Suprapubic skin (tissue), 4 donors: ENCODE measurements around the gene SFRP2. TPM values are rescaled to one million over a fixed set of nuclear protein-coding genes. Genes with fewer than 3 reads are reported as not detected.

Experiments used
- DNase-seq, 2 donors: peaks; one replicate each; pipeline ENCODE4 v3.0.0-alpha.2; 2019; ENCODE audit warnings: low spot score in 2 of 2
- H3K27ac ChIP-seq: fragments of 200-600 bp; sonication (generic); one replicate; pipeline ENCODE4 v1.5.1; 2019
- H3K27me3 ChIP-seq: fragments of 200-600 bp; sonication (generic); one replicate; pipeline ENCODE4 v1.5.1; 2019
- H3K36me3 ChIP-seq: fragments of 200-600 bp; sonication (generic); one replicate; pipeline ENCODE4 v1.5.1; 2019
- H3K4me1 ChIP-seq: fragments of 200-600 bp; sonication (generic); one replicate; pipeline ENCODE4 v1.5.1; 2019
- H3K4me3 ChIP-seq: fragments of 200-600 bp; sonication (generic); one replicate; pipeline ENCODE4 v1.5.1; 2019; ENCODE audit warnings: mild to moderate bottlenecking
- H3K9me3 ChIP-seq: fragments of 200-600 bp; sonication (generic); one replicate; pipeline ENCODE4 v1.5.1; 2019
- EP300 ChIP-seq: sonication (generic); formaldehyde crosslinking; IDR thresholded peaks from one replicate; pipeline ENCODE4 v1.6.1; 2017; ENCODE audit warnings: antibody characterized with exemption
- POLR2A ChIP-seq, 2 donors: fragments of 450-650 bp; IDR thresholded peaks; one replicate each; pipeline ENCODE4 v1.6.1; 2017; ENCODE audit warnings: antibody characterized with exemption in 2 of 2, mild to moderate bottlenecking in 2 of 2, moderate library complexity in 2 of 2
- POLR2AphosphoS5 ChIP-seq, 3 donors: sonication (generic); formaldehyde crosslinking; IDR thresholded peaks; one replicate each; pipeline ENCODE4 v1.6.1; 2017; ENCODE audit warnings: antibody characterized with exemption in 3 of 3
- WGBS: methylation state at CpG from one replicate; pipeline ENCODE4 v1.1.5; 2018; 5-methylcytosine and 5-hydroxymethylcytosine counted together
- total RNA-seq, 4 donors: library from RNA; depleted of rRNA; stranded (reverse); fragments of >200 nt; gene quantifications; one replicate each; pipeline ENCODE4 v1.1.0, GENCODE V29; 2016
- TF ChIP-seq, protein P1 (sequence below), 2 donors: fragments of 200-600 bp in 1 of 2; fragments of 450-650 bp in 1 of 2; sonication (generic) in 1 of 2; IDR thresholded peaks; one replicate each; pipeline ENCODE4 v1.5.1; 2016 to 2019; ENCODE audit warnings: antibody characterized with exemption in 2 of 2, mild to moderate bottlenecking in 1 of 2, moderate library complexity in 1 of 2

SFRP2 gene
- total RNA-seq, 4 donors from 2014 or later = 4.4 to 9.3 (median 6.5) TPM

DNA sequence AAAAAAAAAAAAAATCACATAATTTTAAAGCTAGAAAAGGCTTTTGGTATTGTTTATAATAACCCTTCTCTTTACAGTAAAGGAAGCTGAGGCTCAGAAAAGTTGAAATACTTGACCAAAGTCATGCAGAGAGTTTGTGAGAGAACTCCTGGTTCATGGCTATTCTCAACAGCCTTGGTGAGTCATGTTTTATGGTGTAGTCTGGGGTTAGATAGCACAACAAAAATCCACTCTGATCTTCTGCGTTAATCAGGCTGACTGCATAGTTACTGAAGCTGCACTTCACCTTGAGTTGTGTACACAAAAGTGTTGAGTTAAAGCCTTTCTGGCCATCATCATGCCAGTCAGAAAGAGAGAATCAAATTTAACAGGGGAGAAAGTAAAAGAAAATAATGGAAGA lies 19.3 kb upstream of the SFRP2 start:
- Histone ChIP-seq H3K27me3 (no peaks in the 10 kb centered on the region), H3K27ac (no peak overlapping the region), H3K9me3 (no peaks in the 10 kb centered on the region), H3K4me3 (no peak overlapping the region), H3K4me1 (no peaks in the 10 kb centered on the region), H3K36me3 (no peaks in the 10 kb centered on the region)
- DNase-seq = no peak
- TF ChIP-seq POLR2A (IDR thresholded peaks at IDR 0.05) (no peak), POLR2AphosphoS5 (IDR thresholded peaks at IDR 0.05) (no peak), EP300 (no peak)
- TF ChIP-seq, protein P1, sequence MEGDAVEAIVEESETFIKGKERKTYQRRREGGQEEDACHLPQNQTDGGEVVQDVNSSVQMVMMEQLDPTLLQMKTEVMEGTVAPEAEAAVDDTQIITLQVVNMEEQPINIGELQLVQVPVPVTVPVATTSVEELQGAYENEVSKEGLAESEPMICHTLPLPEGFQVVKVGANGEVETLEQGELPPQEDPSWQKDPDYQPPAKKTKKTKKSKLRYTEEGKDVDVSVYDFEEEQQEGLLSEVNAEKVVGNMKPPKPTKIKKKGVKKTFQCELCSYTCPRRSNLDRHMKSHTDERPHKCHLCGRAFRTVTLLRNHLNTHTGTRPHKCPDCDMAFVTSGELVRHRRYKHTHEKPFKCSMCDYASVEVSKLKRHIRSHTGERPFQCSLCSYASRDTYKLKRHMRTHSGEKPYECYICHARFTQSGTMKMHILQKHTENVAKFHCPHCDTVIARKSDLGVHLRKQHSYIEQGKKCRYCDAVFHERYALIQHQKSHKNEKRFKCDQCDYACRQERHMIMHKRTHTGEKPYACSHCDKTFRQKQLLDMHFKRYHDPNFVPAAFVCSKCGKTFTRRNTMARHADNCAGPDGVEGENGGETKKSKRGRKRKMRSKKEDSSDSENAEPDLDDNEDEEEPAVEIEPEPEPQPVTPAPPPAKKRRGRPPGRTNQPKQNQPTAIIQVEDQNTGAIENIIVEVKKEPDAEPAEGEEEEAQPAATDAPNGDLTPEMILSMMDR (IDR thresholded peaks at IDR 0.05) = no peak
- WGBS = 84% methylated on average over 1 of the region's 1 CpG

DNA sequence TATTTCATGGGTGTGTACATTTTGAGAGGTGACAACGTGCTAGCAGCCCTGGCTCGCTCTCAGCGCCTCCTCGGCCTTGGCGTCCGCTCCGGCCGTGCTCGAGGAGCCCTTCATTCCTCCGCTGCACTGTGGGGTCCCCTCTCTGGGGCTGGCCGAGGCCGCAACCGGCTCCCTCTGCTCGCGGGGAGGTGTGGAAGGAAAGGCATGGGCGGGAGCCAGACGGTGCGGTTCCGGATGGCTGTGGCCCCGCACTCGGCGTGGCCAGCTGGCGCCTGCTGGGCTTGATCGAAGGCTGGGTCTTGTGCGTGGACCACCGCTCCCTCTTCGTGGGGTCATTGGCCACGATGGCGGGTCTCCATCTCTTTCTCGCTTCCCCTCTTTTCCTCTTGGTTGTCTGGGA lies 17.2 kb upstream of the SFRP2 start:
- WGBS = 93% methylated on average over 19 of the region's 30 CpGs
- no peak for TF ChIP-seq EP300
- no peak for TF ChIP-seq POLR2A (IDR thresholded peaks at IDR 0.05)
- TF ChIP-seq, protein P1 (IDR thresholded peaks at IDR 0.05) = no peak
- TF ChIP-seq POLR2AphosphoS5 (IDR thresholded peaks at IDR 0.05) = no peak
- DNase-seq = no peak
- Histone ChIP-seq H3K27me3 (no peaks in the 10 kb centered on the region), H3K4me3 (no peak overlapping the region), H3K36me3 (no peaks in the 10 kb centered on the region), H3K4me1 (no peaks in the 10 kb centered on the region), H3K27ac (no peak overlapping the region), H3K9me3 (no peaks in the 10 kb centered on the region)

DNA sequence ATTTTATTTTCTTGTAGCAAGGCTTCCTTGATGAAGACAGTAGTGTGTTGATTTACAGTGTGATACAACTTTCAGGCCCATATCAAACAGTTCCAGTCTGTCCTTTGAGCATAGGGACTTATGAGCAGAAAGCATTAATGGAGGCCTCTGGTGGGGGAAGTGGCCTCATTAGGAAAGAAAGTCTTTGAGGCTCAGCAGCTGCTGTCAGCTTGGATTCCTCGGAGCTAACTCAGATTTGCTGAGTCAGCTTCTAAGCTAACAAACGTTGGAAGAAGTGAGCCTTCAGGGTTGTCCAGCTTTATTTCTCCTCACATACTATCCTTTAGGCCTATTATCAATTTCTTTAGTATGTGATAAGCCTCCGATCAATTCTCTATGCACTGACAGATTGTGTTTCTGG lies 15.8 kb upstream of the SFRP2 start:
- Histone ChIP-seq H3K9me3 (no peaks in the 10 kb centered on the region), H3K4me1 (no peaks in the 10 kb centered on the region), H3K4me3 (no peak overlapping the region), H3K27ac (no peak overlapping the region), H3K27me3 (no peaks in the 10 kb centered on the region), H3K36me3 (no peaks in the 10 kb centered on the region)
- WGBS = 31% methylated on average over 3 of the region's 3 CpGs
- TF ChIP-seq POLR2A (IDR thresholded peaks at IDR 0.05) (no peak), POLR2AphosphoS5 (IDR thresholded peaks at IDR 0.05) (no peak), EP300 (no peak)
- TF ChIP-seq, protein P1 (IDR thresholded peaks at IDR 0.05) = no peak
- no peak for DNase-seq

DNA sequence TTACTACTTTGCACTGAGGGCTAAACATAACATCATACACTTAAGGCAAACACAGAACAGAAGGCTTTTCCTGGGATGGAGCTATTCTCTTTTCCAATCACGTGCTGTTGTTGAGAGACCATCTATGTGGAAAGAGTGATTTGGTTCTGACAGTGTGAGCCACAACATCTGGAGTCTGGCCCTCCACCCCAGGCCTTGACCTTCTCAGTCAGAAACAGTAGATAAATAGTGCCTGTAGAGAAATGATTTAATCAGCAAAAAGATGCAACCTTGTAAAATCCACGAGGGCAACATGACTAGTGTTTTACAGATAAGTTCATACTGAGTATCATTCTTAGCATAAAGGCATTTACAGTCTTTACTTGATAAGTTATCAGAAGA lies 10.8 kb upstream of the SFRP2 start:
- H3K9me3 ChIP-seq = no peaks in the 10 kb centered on the region
- no peaks in the 10 kb centered on the region for H3K4me1 ChIP-seq
- DNase-seq = no peak
- H3K27me3 ChIP-seq = no peaks in the 10 kb centered on the region
- H3K36me3 ChIP-seq = no peaks in the 10 kb centered on the region
- TF ChIP-seq EP300 (no peak), POLR2A (IDR thresholded peaks at IDR 0.05) (no peak), POLR2AphosphoS5 (IDR thresholded peaks at IDR 0.05) (no peak)
- TF ChIP-seq, protein P1 (IDR thresholded peaks at IDR 0.05) = no peak
- H3K4me3 ChIP-seq = no peak overlapping the region
- 36% methylated on average over 2 of the region's 2 CpGs for WGBS
- no peak overlapping the region for H3K27ac ChIP-seq

DNA sequence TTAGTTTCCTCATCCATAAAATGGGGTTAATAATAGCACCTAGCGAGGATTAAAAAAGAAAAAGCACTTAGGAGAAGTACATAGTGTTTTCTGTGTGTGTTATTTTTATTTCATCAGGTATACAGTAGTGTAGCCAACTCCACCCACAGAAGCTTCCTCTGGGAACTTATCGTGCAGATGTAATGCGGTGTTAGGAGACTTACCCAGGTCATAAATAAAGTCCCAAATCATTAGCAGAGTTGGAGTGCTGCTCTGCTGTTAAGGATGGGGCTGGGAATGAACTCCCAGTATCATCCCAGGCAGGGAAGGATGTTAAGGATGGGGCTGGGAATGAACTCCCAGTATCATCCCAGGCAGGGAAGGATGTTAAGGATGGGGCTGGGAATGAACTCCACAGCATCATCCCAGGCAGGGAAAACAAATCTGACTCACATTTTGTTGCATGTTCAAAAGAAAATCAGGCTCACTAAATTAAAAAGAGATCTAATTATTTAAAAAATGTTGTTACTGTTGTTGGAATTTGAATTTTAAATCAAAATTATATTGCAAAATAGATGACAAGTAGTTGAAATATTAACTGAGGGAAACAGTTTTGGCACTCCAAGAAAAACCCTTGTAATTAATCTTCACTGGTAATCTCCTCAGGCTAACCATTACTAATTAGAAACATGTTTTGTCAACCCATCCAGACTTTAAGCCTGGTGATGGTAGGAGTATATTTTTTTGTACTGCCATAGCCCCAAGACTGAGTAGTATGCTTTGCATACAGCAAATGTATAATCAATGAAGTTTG lies 10.2 kb upstream of the SFRP2 start:
- no peaks in the 10 kb centered on the region for H3K9me3 ChIP-seq
- TF ChIP-seq, protein P1 (IDR thresholded peaks at IDR 0.05) = no peak
- no peak for TF ChIP-seq EP300
- no peak for TF ChIP-seq POLR2A (IDR thresholded peaks at IDR 0.05)
- TF ChIP-seq POLR2AphosphoS5 (IDR thresholded peaks at IDR 0.05) = no peak
- H3K36me3 ChIP-seq = no peaks in the 10 kb centered on the region
- H3K27ac ChIP-seq = no peak overlapping the region
- no peak for DNase-seq
- WGBS = 37% methylated on average over 3 of the region's 3 CpGs
- H3K4me3 ChIP-seq = no peak overlapping the region
- H3K27me3 ChIP-seq = peaks cover 1% of the 10 kb centered on the region
- H3K4me1 ChIP-seq = no peaks in the 10 kb centered on the region
